Measurements from ENCODE around the gene CAB39. TPM values are rescaled to one million over a fixed set of nuclear protein-coding genes. Genes with fewer than 3 reads are reported as not detected.

CAB39 gene
- total and polyA plus RNA-seq, 2 of the 8 experiments (the other 6 are each of a cell fraction or from before 2014, with no cell fraction given) = 16.4 to 50.5 TPM

- TF ChIP-seq JUND (IDR thresholded peaks at IDR 0.05; ENCODE audit: low read length) = no peak
- TF ChIP-seq TAF7 (optimal IDR thresholded peaks at IDR 0.05; ENCODE audit: borderline replicate concordance, low read depth, low read length) = no peak
- no peak for TF ChIP-seq EP300 (IDR thresholded peaks at IDR 0.05; ENCODE audit: borderline replicate concordance in 1 of 2, low read depth in 2 of 2, low read length in 2 of 2)
- no peak for TF ChIP-seq SIX5 (IDR thresholded peaks at IDR 0.05; ENCODE audit: low read depth, low read length)
Measured at GRCh38 chr2:230767862-230768388, 55.3 kb downstream of the CAB39 start (continued).

Data from H1 (cell line).